Karpas-422 (cell line): ENCODE measurements around the gene RPS6KL1. TPM values are rescaled to one million over a fixed set of nuclear protein-coding genes. Genes with fewer than 3 reads are reported as not detected.

Experiments used
- DNase-seq: peaks from one replicate; pipeline ENCODE4 v3.0.0-alpha.2; 2015
- H2AFZ ChIP-seq: fragments of 200-600 bp; sonication (generic); 2 replicates; pipeline ENCODE4 v1.6.1; 2014; ENCODE audit warnings: antibody characterized with exemption, low read length, mixed read lengths
- H3K27ac ChIP-seq: fragments of 200-600 bp; sonication (generic); 2 replicates; pipeline ENCODE4 v1.5.1; 2014; ENCODE audit warnings: mild to moderate bottlenecking, low read length, moderate library complexity
- H3K27me3 ChIP-seq: fragments of 200-600 bp; sonication (generic); 2 replicates; pipeline ENCODE4 v1.6.1; 2014; ENCODE audit warnings: low read length, mixed read lengths
- H3K36me3 ChIP-seq: fragments of 200-600 bp; sonication (generic); 2 replicates; pipeline ENCODE4 v1.6.1; 2014; ENCODE audit warnings: low read length, mixed read lengths; ENCODE audit not compliant: insufficient read depth
- H3K4me1 ChIP-seq: fragments of 200-600 bp; sonication (generic); 2 replicates; pipeline ENCODE4 v1.6.1; 2014; ENCODE audit warnings: mild to moderate bottlenecking, low read length, mixed read lengths
- H3K4me2 ChIP-seq: fragments of 200-600 bp; sonication (generic); 2 replicates; pipeline ENCODE4 v1.6.1; 2014; ENCODE audit warnings: low read length, low read depth, mild to moderate bottlenecking; ENCODE audit not compliant: poor library complexity, severe bottlenecking
- H3K4me3 ChIP-seq: fragments of 200-600 bp; sonication (generic); 2 replicates; pipeline ENCODE4 v1.5.1; 2014; ENCODE audit warnings: mild to moderate bottlenecking, antibody characterized with exemption, low read length, mixed read lengths
- H3K79me2 ChIP-seq: fragments of 200-600 bp; sonication (generic); 2 replicates; pipeline ENCODE4 v1.6.1; 2014; ENCODE audit warnings: mild to moderate bottlenecking, low read length, mixed read lengths
- H3K9ac ChIP-seq: fragments of 200-600 bp; sonication (generic); 2 replicates; pipeline ENCODE4 v1.6.0; 2014; ENCODE audit warnings: low read length
- H3K9me2 ChIP-seq: fragments of 200-600 bp; sonication (generic), shearing (Covaris generic); replicated peaks from 2 replicates; pipeline ENCODE4 v1.6.0; 2014; ENCODE audit warnings: mild to moderate bottlenecking, low read length, moderate library complexity; ENCODE audit not compliant: insufficient read depth
- H3K9me3 ChIP-seq: fragments of 300-700, 200-600 bp; sonication (generic); 2 replicates; pipeline ENCODE4 v1.6.1; 2014; ENCODE audit warnings: low read length, mixed read lengths
- H4K20me1 ChIP-seq: fragments of 200-600 bp; sonication (generic); 2 replicates; pipeline ENCODE4 v1.6.1; 2014; ENCODE audit warnings: mild to moderate bottlenecking, antibody characterized with exemption, low read length, low read depth; ENCODE audit not compliant: insufficient read depth
- total RNA-seq: library from RNA; depleted of rRNA; stranded (reverse); fragments of >200 nt; shearing (Covaris generic); gene quantifications from 2 replicates; pipeline ENCODE4 v1.2.3, GENCODE V29; 2014; ENCODE audit warnings: low replicate concordance; rRNA removed

Gene RPS6KL1
- 34.3 and 60.2 TPM in 2 replicates for total RNA-seq

GRCh38 chr14:74922752-74923401, at the start of gene RPS6KL1:
Gene RPS6KL1 (minus strand): TSS chr14:74923260. CDS start chr14:74921541, 1,719 bp downstream.
- H3K27me3 ChIP-seq = no peaks in the 10 kb centered on the region
- H3K4me1 ChIP-seq = peaks cover 23% of the 10 kb centered on the region
- H3K9me3 ChIP-seq = no peaks in the 10 kb centered on the region
- peak within 1 kb of the TSS; percentile 73 for H3K4me2 ChIP-seq
- H3K9ac ChIP-seq = peak within 1 kb of the TSS; percentile 83
- no peaks in the 10 kb centered on the region for H3K36me3 ChIP-seq
- no peaks in the 10 kb centered on the region for H3K9me2 ChIP-seq
- H2AFZ ChIP-seq = no peak within 1 kb of the TSS
- H3K4me3 ChIP-seq = peak within 1 kb of the TSS; percentile 72
- DNase-seq = peak; percentile 92
- H4K20me1 ChIP-seq = no peaks in the 10 kb centered on the region
- peak within 1 kb of the TSS; percentile 65 for H3K27ac ChIP-seq
- H3K79me2 ChIP-seq = peaks cover 7% of the 10 kb centered on the region

GRCh38 chr14:74968811-74969210, 45.8 kb upstream of the RPS6KL1 start:
- Histone ChIP-seq H4K20me1 (no peaks in the 10 kb centered on the region), H3K9me2 (no peaks in the 10 kb centered on the region), H3K79me2 (no peaks in the 10 kb centered on the region), H3K36me3 (no peaks in the 10 kb centered on the region), H2AFZ (no peak overlapping the region), H3K4me2 (no peak overlapping the region), H3K9me3 (no peaks in the 10 kb centered on the region), H3K27ac (no peak overlapping the region), H3K9ac (no peak overlapping the region), H3K4me3 (no peak overlapping the region), H3K4me1 (peaks cover 2% of the 10 kb centered on the region), H3K27me3 (no peaks in the 10 kb centered on the region)
- DNase-seq = no peak

DNA sequence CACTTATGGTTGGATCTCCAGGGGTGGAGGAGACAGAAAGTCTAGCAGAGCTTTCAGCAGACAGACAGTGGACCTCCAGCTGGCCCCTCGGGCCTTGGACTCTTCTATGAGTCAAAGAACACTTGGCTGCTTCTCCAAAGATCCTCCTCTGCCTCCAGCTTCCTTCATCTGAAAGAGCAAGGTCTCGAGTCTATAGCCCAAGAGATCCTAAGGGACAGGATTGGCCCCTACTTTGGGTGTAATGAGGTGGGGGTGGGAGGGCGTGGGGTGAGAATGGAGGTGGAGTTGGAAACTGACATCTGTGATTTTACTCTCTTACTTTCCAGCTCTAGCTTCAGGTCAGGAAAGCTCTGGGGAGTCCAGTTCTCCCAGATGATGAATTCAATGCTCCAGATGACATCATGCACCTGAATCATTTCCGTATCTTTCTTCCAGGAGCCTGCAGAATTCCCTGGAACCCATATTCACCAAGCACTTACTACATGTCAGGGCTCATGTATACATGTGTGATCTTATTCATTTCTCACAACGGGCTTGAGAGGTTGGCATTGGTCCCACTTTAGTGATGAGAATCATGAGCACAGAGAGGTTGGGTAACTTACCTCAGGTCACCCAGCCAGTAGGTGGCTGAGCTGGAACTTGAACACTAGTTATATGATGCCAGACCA, 42.6 kb upstream of the RPS6KL1 start:
- no peak overlapping the region for H3K27ac ChIP-seq
- H3K79me2 ChIP-seq = no peaks in the 10 kb centered on the region
- no peak for DNase-seq
- no peak overlapping the region for H2AFZ ChIP-seq
- no peak overlapping the region for H3K9ac ChIP-seq
- H3K9me2 ChIP-seq = no peaks in the 10 kb centered on the region
- H3K36me3 ChIP-seq = no peaks in the 10 kb centered on the region
- H3K4me1 ChIP-seq = peaks cover 20% of the 10 kb centered on the region
- H3K4me2 ChIP-seq = no peak overlapping the region
- no peaks in the 10 kb centered on the region for H4K20me1 ChIP-seq
- H3K27me3 ChIP-seq = no peaks in the 10 kb centered on the region
- no peaks in the 10 kb centered on the region for H3K9me3 ChIP-seq
- H3K4me3 ChIP-seq = no peak overlapping the region

DNA sequence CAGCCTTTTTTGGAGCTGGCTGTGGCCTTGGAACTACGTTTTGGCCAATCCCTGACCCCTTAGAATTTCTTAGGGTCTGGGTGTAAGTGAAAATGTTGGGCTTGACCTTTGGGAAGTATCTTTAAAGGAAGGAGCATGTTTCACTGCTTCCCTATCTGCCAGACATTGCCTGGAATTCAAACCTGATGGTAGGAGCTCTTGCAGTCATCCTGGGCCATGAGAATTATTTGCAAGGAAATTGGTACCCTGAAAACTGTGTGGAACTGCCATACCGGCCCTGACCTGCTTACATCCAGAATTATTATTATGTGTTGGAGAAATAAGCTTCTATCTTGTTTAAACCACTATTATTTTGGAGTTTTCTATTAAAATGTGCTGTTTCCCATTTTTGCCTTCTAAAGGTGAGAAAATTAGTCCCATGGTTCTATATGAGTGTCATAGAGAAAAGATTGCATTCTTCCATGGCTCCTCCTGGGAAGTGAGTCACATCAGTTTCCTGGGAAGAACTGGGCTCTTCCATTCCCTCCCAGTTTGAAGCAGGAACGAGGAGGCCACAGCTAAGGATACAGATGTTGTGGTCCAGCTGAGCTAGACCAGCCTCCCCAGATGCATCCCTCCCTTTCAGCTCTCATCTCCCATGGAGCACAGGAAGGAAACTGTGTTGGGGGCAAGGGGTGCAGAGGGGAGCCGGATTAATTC, 41.9 kb upstream of the RPS6KL1 start:
- Histone ChIP-seq H3K4me2 (no peak overlapping the region), H3K4me3 (no peak overlapping the region), H3K79me2 (no peaks in the 10 kb centered on the region), H3K27ac (no peak overlapping the region), H3K27me3 (no peaks in the 10 kb centered on the region), H3K9me3 (no peaks in the 10 kb centered on the region), H3K9ac (no peak overlapping the region), H3K4me1 (peaks cover 20% of the 10 kb centered on the region), H3K9me2 (no peaks in the 10 kb centered on the region), H4K20me1 (no peaks in the 10 kb centered on the region), H2AFZ (no peak overlapping the region), H3K36me3 (no peaks in the 10 kb centered on the region)
- no peak for DNase-seq

DNA sequence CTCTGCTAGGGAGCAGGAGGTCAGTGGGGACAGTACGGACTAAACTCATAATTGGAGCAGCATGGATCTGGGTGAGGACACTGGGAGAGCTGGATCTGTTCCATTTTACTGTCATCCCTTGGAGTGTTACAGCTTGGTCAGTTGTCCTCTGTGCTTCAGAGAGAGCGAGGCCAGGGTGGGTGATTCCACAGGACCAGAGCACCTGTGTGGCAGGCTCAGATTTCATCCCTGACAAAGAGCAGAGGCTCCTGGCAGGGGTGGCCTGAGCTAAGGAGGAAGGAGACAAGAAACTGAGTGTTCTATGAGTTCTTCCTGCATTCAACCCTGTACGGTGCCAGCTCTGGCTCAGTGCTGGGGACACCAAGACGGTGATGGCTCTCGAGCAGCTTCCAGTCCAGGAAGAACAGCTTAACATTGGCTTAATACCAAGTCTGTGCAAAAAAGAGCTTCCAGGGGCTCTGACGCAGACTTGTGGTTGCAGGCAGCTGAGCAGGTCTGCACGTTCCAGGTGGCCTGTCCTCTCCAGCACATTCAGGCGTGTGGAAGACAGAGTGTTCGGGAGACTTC, 40.7 kb upstream of the RPS6KL1 start:
- Histone ChIP-seq H3K79me2 (no peaks in the 10 kb centered on the region), H3K4me3 (no peak overlapping the region), H3K27ac (no peak overlapping the region), H3K9me2 (no peaks in the 10 kb centered on the region), H3K9me3 (no peaks in the 10 kb centered on the region), H3K36me3 (no peaks in the 10 kb centered on the region), H3K4me2 (no peak overlapping the region), H3K4me1 (peaks cover 20% of the 10 kb centered on the region), H2AFZ (peak overlapping the region; percentile 35; the same call in 1 of the 2 replicates), H4K20me1 (no peaks in the 10 kb centered on the region), H3K27me3 (no peaks in the 10 kb centered on the region), H3K9ac (no peak overlapping the region)
- no peak for DNase-seq

DNA sequence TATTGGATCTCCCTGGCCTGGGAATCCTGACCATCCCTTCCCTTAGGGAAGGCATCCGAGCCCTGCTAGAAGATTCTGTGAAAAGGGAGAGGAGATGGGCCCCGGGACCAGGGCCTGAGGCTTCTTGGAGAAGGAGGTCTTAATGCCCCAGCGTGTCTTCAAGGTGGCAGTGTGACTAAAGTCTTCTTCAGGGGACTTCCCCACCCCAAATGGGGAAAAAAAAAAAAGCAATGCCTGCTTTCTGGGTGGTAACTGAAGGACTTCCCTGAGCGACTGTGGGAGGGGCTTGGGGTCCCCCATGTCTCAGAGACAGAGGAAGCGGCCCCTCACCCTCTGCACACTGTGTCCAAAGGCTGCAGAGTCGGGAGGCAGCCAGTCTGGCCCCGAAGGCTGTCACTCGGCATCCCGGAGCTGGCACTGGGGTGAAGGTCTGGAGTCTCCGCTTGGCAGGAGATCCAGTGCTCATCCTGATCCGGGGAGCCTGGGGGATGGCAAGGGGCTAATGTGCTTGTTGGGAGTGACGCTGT, 40.2 kb upstream of the RPS6KL1 start:
- H2AFZ ChIP-seq = peak overlapping the region; percentile 96; the same call in 1 of the 2 replicates

DNA sequence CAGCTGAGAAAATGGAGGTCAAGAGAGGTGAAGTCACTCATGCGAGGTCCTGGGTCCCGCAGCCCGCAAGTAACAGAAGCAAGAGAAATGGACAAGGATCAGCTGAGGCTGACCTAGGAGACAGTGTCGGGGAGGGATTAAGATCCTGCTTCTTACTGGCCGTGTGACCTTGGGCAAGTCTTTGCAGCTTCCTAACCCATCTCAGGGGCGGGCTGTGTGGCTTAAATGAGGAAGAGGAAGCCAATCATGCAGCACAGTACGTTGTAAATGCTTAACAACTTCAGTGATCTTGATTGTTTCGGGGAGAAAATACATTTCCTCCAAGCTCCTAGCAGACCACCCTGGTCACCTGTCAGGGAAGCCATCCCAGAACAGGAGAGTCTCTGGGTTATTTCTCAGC, 39.4 kb upstream of the RPS6KL1 start:
- H3K9me3 ChIP-seq = no peaks in the 10 kb centered on the region
- H3K36me3 ChIP-seq = no peaks in the 10 kb centered on the region
- H3K4me2 ChIP-seq = peak overlapping the region; percentile 40
- H3K27ac ChIP-seq = no peak overlapping the region
- H3K4me3 ChIP-seq = no peak overlapping the region; the same call in 1 of the 2 replicates
- peak overlapping the region; percentile 40 for H3K9ac ChIP-seq
- H3K4me1 ChIP-seq = peaks cover 20% of the 10 kb centered on the region
- H3K79me2 ChIP-seq = no peaks in the 10 kb centered on the region
- no peaks in the 10 kb centered on the region for H4K20me1 ChIP-seq
- peak; percentile 78 for DNase-seq
- no peaks in the 10 kb centered on the region for H3K27me3 ChIP-seq
- peak overlapping the region; percentile 96 for H2AFZ ChIP-seq
- H3K9me2 ChIP-seq = no peaks in the 10 kb centered on the region

More for the DNA sequence above, 40.2 kb upstream of the RPS6KL1 start:
- no peaks in the 10 kb centered on the region for H3K36me3 ChIP-seq
- no peak for DNase-seq
- peaks cover 20% of the 10 kb centered on the region for H3K4me1 ChIP-seq
- no peaks in the 10 kb centered on the region for H4K20me1 ChIP-seq
- no peaks in the 10 kb centered on the region for H3K9me3 ChIP-seq
- H3K27ac ChIP-seq = no peak overlapping the region
- no peaks in the 10 kb centered on the region for H3K9me2 ChIP-seq
- H3K27me3 ChIP-seq = no peaks in the 10 kb centered on the region
- no peaks in the 10 kb centered on the region for H3K79me2 ChIP-seq
- no peak overlapping the region for H3K4me3 ChIP-seq
- H3K4me2 ChIP-seq = peak overlapping the region; percentile 40
- H3K9ac ChIP-seq = peak overlapping the region; percentile 40
